ENCODE results near the gene RPL18A.

GRCh38 chr19:17841371-17841809, 18.3 kb upstream of the RPL18A start:
- TF ChIP-seq CTCF (conservative IDR thresholded peaks at IDR 0.05) (no peak), EZH2 (IDR thresholded peaks at IDR 0.05; ENCODE audit: low read depth) (no peak)
